GM21529 (cell line): ENCODE measurements around the gene B4GALT4.
"Not testable (repeated sequence)": the region's sequence is repeated elsewhere in the genome, so short reads cannot be mapped to it uniquely, and the experiment has no call there.

Experiments used
- ATAC-seq: cut with Tn5 transposase; IDR thresholded peaks from one replicate; pipeline ENCODE4 v1.9.1; 2021; ENCODE audit not compliant: unreplicated experiment

B4GALT4 gene

DNA sequence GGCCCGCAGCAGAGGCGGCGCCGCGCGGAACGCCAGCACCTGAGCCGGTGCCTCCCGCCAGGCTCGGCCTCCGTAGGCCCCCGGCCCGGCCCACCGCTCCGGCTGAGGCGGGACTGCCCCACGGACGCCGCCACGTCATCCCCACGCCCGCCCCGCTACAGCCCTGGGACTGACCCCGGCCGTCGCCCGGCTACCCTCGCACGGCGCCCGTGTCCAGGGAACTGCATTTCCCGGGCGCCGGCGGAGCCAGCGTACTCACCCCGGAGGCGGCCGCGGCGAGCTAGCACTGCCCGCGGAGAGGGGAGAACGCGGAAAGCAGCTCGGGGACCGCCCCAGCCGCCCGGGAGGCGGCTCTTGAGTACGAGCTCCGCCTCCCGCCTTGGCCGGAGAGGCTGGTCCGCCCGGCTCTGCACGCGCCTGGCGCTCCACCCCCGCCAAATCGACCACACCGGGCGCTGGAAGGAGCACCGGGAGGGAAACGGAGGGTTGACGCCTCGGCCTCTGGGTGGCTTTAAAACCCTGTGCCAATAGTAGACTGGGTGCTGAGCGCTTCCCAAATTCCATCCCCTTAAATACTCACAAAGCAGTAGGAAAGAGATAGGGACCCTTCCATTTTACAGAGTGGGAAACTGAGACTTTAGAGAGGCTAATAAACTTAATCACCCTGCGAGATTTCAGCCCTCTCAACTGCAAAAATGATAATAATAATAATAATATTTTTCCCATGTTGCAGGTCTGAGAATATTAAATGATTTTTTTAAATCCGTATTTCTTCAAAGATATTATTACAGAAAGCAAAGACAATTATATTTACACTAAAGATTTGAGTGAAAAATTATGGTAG is at the start of gene B4GALT4:
B4GALT4 (minus strand) TSS at position 288 of the 844 bp plus-strand sequence. CDS start 10,779 bp downstream, outside the sequence.
- ATAC-seq = peak; percentile 87

DNA sequence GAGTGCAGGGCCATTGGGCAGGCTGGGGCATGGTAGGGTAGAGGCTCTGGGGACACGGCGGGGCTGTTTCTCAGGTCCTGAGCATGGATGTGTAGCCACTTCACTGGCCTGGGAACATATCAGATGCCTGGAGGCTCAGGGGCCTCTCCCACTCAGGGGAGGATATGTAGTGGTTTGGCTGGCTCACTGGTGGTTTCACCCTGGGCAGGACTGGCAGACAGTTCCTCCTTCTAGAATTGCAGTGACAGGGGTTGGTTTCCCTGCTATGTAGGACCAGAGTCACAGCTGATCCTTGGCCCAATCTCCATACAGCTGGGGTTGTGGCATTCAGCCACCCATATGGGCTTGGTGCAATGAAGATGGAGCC is 48.7 kb upstream of the B4GALT4 start:
- ATAC-seq = no peak

DNA sequence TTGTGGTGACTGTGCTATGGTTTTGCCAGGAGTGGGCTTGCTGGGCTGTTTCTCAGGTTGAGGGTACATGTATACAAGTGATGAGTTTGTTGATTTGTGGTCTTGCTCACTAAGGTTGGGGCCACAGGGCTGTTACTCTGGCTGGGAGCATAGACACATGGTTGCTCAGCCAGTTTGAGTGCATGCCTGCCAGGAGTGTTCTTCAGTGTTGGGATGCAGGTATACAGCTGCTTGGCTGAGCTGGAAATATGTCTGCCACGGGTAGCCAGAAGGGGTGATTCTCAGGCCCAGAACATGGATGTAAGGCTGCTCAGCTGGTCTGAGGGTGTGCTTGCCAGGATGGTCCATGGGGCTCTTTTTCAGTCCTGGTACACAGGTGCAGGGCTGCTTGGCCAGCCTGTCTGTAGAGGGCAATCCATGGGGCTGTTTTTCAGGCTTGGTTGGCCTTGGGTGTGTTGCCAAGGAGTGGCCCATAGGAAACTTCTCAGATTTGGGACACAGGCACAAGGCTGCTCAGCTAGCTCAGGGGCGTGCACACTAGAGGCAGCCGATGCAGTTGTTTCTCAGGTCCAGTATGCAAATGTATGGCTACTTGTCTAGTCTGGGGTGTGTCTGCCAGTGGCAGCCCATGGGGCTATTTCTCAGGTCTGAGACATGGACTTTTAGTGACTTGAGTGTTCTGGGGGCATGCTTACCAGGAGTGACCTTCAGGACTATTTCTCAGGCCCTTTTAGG is 48.2 kb upstream of the B4GALT4 start:
- ATAC-seq = no peak

DNA sequence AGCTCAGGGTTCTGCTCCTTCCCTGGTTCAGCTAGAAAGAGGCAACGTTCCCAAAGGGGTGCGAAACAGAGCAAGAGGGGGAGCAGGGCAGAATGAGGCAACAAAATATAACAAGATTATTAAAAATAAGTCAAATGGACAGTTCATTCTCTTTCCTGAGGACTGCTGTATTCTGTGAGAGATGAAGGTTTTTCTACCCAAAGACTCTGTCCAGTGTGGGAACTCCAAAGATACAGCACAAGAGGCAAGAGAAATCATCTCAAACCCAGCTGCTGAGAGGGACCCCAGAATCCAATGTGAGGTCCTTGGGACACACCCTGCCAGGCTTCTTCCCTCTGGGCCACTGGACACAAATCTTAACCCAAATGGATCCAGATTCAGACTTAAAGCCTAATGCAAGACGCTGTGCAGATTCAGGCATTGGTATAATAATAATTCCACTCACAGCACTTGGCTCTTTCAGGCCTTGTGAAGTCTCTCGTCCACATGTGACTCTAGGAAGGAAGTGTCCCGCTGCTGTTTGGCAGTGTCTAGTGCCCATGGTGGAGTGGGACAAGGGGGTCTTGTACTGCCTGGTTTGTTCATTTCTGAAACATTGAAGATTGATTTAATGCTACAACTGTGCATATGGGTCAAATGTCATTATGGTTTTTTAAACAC is 39.0 kb upstream of the B4GALT4 start:
- no peak for ATAC-seq

DNA sequence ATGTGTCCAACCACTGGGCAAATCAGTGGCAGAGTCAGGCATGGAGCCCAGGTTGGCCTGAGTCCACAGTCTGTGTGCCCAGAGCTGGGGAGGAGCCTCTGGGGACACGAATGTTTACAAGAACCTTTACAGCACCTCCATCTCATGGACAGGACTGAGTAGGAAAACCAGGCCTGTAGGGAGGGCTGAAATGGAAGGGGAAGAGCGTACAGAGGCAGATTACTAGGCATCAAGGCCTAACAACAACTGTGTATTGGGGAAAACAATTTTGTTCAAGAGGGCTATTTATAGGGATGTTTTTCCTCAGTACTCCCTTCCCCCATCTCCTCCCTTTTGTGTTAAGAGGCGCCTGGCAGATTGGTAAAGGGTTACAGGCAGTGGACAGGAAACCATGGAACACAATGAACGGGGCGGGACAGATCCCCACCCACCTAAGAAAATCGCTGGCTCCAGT is 38.5 kb upstream of the B4GALT4 start:
- ATAC-seq = no peak

GRCh38 chr3:119276680-119277079 is 36.0 kb upstream of the B4GALT4 start:
- no peak for ATAC-seq

GRCh38 chr3:119270212-119270611 is 29.5 kb upstream of the B4GALT4 start:
- not testable (repeated sequence) for ATAC-seq

DNA sequence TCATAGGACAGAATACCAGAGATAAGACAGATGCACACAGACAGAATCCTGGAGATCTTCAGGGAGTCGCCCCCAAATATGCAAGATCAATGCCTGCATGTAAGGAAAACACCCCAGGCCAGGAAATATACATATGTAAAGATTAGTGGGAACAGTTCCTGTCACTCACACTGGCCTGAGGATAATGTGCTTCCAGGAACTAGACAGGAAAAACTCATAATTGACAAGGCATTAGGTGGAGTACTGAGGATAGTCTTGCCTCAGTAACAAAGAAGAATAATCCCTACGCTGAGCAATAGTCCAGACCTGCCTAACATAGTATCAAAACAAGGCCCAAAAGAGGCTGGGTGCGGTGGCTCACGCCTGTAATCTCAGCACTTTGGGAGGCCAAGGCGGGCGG is 20.4 kb upstream of the B4GALT4 start:
- no peak for ATAC-seq

- ATAC-seq = no peak
Measured at GRCh38 chr3:119259821-119260220, 19.1 kb upstream of the B4GALT4 start.

DNA sequence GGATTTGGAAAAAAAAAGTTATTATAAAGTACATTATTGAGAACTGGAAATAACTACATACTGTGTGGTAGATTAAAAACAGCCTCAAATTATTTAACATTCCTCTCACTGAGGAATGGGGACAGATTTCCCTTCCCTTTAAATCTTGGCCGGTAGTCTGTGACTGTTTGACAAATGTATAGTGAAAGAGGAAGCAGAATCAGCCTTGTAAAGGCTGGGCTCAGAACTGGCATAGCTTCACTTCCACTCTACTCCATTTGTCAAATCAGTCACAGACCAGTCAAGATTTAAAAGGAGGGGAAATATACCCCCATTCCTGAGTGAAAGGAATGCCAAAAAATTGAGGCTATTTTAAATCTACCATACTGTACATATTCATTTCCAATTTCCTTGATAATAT is 18.2 kb upstream of the B4GALT4 start:
- ATAC-seq = peak; percentile 93

DNA sequence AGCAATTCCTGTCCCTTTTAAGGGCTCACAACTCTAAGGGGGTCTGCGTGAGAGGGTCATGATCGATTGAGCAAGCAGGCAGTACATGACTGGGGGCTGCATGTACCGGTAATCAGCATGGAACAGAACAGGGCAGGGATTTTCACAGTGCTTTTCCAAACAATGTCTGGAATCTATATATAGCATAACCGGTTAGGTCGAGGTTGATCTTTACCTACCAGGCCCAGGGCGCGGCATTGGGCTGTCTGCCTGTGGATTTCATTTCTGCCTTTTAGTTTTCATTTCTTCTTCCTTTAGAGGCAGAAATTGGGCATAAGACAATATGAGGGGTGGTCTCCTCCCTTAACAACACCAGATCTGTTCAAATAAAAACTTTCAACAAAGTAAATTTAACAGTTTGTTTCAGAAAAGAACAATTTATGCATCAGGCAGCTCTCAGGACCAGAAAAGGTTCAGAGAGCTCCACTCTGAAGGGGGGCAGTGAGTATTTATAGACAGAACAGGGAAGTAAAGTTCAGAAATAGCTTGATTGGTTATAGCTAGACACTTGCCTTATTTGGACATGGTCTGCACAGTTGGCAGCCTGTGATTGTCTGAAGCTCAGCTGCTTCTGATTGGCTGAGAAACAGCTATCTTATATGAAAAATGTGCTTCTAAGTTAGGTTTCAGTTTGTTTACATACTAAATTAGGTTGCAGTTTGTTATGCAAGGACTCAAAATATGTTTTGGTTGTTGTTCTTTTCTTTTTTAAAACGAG is 17.2 kb upstream of the B4GALT4 start:
- ATAC-seq = peak; percentile 84

DNA sequence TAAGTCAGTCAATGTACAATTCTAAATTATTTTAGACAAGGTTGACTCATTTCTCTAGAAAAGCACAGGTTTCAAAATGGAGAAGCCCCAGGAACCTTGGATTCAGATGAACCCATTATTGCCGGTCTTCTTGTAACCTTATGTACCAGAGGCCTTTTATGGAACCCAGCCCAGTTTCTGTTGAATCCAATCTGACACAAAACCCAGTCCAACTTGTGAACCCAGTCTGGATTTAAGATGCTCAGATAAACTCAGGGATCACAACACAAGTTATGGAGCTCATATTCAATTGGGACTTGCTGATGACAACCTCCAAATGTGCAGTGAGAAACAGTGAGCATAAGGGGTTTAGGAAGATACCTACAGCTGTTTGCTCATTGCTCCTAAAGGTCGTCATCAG is 16.4 kb upstream of the B4GALT4 start:
- no peak for ATAC-seq

- ATAC-seq = no peak
Measured at GRCh38 chr3:119255214-119255613, 14.5 kb upstream of the B4GALT4 start.

- ATAC-seq = no peak
Measured at GRCh38 chr3:119245778-119246177, 5.1 kb upstream of the B4GALT4 start.

DNA sequence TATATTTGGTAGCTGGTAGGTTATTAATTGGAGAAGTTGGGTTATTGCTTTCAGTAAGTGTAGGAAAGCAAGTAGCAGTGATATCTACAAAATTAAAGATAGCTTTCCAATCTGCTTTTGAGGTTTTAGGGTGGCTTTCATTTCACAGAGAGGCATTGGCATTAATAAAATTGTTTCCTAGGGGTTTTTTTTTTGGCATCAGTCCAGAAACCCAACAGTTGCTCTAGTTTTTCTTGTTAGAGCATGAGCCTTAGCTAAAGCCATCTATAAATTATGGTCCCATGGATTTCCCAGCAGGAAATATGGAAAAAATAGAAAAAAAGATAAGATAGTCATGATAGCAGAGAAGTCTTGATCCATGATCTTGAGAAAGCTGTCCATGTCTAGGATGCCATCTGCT is 3.0 kb upstream of the B4GALT4 start:
- ATAC-seq = no peak

DNA sequence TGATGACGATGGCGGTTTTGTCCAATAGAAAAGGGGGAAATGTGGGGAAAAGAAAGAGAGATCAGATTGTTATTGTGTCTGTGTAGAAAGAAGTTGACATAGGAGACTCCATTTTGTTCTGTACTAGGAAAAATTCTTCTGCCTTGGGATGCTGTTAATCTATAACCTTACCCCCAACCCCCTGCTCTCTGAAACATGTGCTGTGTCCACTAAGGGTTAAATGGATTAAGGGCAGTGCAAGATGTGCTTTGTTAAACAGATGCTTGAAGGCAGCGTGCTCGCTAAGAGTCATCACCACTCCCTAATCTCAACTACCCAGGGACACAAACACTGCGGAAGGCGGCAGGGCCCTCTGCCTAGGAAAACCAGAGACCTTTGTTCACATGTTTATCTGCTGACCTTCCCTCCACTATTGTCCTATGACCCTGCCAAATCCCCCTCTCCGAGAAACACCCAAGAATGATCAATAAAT is 2.4 kb upstream of the B4GALT4 start:
- not testable (repeated sequence) for ATAC-seq

GRCh38 chr3:119242387-119243057 is 1.8 kb upstream of the B4GALT4 start:
- not testable (repeated sequence) for ATAC-seq

- peak; percentile 20 for ATAC-seq
Measured at GRCh38 chr3:119240101-119240590, 532 bp downstream of the B4GALT4 start.

GRCh38 chr3:119239206-119239820 is 1.4 kb downstream of the B4GALT4 start:
- no peak for ATAC-seq

- ATAC-seq = no peak
Measured at GRCh38 chr3:119238363-119238762, 2.3 kb downstream of the B4GALT4 start.
